OCI-LY7 (cell line): Measurements from ENCODE around the gene CABLES1.

Experiments
- CTCF ChIP-seq: fragments of 200-600 bp; sonication (generic); conservative IDR thresholded peaks from 2 replicates; pipeline ENCODE4 v1.5.1; 2014; ENCODE audit warnings: mild to moderate bottlenecking, antibody characterized with exemption, low read length, moderate library complexity, mixed read lengths
- EZH2phosphoT487 ChIP-seq: fragments of 200-600 bp; sonication (generic); IDR thresholded peaks from 2 replicates; pipeline ENCODE4 v1.6.1; 2018; ENCODE audit warnings: low read depth, borderline replicate concordance, mild to moderate bottlenecking, mixed run types, antibody characterized with exemption, low read length, moderate library complexity, mixed read lengths

- TF ChIP-seq CTCF (no peak), EZH2phosphoT487 (no peak)
Measured at GRCh38 chr18:23258566-23259469, 123.5 kb downstream of the CABLES1 start.
